Stromal cell of bone marrow (primary cell): Measurements from ENCODE around the gene FAM229B.
"Not testable (repeated sequence)": the region's sequence is repeated elsewhere in the genome, so short reads cannot be mapped to it uniquely, and the experiment has no call there.

Experiments
- DNase-seq: peaks from one replicate; pipeline ENCODE4 v3.0.0-alpha.2; 2012; ENCODE audit warnings: low read depth

Gene FAM229B

DNA sequence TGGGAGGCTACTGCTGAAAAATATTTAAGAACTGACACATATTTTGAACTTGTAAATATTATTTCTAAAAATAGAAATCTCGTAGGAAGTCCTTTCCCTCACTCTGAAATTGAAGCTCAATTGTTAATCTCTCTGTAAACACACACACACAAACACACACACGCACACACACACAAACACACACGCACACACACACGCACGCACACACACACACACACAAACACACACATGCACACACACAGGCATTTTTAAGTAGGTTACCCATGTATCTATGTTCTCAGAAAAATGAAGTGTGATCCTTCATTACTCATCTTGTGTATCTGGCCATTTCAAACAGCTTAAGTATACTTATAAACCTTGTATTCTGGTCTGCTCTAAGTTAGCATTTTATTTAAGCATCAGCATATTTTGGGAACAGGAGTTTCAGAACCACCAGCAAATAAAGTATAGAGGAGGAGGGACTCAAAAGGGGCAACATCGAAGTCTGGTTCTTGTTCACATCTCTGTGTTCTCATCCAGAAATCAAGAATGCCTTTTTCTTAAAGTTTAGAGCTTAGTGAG, 21.9 kb upstream of the FAM229B start:
- DNase-seq: no peak

DNA sequence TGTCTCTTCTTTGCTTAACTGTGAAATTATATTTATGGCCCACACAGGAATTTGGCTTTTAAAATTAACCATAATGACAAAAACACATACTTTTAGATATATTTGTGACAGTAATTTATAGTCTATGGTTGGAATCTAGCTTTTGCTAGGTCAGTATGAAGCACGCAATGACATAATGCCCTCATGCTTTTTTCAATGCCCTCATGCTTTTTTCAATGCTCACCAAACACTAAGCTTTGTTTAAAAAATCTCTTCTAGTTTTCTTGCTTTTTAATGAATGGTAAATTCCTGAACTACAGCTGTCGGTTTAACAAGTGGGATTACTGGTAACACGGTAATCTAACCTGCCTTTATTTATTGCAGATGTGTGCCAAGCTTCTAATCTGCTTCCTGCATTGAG, 20.8 kb upstream of the FAM229B start:
- DNase-seq: no peak

DNA sequence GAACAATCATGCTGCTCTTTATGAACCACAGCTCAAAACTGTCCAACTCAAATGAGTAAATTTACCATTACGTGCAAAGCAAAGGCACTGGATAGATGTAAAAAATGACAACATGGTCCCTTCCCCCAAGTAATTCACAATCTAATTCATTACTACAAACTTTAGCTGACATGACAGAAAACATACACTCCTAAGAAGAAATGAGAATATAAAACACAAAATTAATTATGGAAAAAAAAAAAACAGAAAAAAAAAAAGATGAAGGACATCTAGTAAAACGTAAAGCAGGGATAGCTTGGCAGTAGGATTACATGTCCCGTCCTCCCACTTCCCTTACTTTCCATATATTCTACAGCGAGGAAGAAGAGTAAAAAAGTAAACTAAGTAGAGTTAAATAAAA, 5.8 kb upstream of the FAM229B start:
- no peak for DNase-seq

DNA sequence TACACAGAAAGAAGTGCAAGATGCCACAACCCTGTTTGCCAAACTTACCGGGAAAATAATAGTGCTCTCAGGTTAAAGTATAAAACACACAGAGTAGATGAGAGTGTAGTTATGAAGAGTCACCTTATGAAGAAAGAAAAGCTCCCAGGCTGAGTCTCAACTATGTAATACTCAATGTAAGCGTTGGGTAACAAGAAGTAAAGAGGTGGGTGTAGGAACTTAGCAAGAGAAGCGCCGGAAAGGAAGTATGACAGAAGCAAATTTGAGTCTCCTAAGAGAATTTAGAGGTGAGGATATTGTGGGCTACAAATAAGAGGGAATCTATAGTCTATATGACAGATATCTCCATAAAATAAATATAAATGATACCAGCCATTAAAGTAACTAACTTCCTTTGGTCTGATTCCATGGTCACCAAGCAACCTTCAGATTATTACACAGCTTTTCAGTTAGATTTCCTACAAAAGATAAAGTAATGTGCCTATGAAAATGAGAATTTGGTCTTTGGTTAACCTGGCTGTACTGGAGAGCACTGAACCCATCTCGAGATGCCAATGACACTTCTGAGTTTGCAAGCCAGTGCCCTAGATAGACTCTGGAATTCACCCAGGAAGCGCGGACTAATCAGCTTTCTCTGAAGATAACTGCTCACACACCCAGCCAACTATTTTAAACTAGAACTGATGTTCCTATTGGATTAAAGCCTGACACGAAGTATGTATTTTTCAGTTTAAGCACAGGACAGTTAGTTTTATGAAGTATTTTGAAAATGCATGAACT, 1.9 kb upstream of the FAM229B start:
- no peak for DNase-seq

DNA sequence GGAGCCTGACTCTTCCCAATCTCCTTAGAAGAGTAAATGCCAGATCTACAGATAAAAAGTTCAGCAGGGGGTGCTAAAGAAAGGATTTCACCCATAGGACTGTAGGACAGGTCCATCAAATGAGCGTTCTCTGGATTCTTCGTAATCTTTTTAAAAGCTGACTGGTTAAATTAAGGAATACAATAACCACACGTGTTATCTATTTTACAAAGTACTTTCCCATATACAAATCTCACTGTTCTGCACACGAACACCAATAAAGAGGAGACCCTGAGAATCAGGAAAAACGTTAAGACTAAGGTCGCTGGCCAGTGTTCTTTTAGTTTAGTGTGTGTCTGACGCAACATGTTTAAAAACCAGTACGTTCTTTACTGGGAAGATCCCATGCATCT, 651 bp upstream of the FAM229B start:
- DNase-seq: peak; percentile 31

DNA sequence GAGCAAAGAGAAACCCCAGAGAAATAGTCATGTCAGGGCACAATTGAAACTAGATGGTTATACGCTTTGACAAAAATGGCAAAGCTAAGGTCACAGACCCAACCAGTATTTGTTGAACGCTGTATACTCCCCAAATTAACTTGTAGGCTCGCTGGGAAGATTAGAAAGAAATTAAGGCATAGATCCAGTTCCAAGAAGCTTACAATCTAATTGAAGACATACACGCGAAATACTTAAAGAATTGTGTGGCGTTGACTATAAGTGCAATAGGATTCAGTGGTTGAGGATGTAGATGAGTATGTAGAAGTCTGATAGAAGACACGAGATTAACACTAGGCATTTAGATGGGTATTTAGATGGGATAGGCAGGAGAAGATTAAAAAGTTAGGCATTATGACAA, 525 bp downstream of the FAM229B start:
- DNase-seq: no peak

DNA sequence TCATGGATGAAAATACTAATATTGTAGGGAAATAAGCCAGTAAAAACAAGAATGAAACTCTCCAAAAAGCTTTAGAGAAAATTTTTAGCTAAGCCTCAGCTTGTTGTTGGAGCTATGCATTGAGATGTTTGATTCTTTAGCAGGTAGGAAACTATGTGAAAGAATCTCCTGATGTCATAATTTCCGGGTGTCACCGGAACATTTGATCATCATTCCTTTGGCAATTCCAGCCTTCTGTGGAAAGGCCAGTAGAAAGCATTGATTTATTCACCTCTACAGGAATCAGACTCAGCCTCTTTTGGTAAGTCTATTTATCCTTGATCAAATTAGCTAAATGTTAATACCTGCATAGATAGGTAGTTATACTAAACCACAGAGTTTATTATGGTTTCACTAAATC, 9.5 kb downstream of the FAM229B start:
- DNase-seq: no peak

DNA sequence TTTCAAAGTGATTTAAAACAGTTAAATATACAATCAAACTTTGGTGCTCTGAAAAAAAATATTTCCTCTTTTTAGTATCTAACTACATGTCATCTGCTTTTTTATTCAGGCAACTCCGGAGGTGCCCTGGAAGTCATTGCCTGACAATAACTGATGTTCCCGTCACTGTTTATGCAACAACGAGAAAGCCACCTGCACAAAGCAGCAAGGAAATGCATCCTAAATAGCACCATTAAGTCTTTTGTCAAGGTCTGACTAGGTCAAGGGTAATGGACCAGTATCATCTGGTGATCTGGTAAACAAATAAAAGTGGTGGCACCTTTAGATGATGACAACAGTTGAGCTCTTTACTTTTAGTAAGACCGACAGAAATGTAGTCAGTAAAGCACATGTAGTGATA, 13.2 kb downstream of the FAM229B start:
- no peak for DNase-seq

DNA sequence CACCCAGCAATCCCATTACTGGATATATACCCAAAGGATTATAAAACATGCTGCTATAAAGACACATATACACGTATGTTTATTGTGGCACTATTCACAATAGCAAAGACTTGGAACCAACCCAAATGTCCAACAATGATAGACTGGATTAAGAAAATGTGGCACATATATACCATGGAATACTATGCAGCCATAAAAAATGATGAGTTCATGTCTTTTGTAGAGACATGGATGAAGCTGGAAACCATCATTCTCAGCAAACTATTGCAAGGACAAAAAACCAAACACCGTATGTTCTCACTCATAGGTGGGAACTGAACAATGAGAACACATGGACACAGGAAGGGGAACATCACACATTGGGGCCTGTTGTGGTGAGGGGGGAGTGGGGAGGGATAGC, 18.6 kb downstream of the FAM229B start:
- not testable (repeated sequence) for DNase-seq

DNA sequence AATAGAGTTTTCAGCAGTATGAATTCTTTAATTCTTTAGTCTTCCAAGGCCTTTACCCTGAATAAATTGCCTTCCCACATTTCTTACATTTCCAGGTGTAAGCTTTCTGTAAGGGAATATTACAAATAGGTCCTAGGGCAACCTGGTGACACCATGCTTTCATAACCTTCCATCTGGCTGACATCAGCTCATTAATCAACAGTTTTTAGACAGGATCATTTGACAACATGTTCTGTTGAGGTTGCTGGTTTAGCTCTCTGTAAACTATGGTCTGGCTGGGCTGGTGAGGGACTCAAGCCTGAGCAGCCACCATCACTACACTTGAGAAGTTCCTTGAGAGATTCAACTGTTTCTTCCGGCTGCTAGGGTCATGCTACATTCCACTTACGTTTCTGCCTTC, 19.2 kb downstream of the FAM229B start:
- DNase-seq: no peak

DNA sequence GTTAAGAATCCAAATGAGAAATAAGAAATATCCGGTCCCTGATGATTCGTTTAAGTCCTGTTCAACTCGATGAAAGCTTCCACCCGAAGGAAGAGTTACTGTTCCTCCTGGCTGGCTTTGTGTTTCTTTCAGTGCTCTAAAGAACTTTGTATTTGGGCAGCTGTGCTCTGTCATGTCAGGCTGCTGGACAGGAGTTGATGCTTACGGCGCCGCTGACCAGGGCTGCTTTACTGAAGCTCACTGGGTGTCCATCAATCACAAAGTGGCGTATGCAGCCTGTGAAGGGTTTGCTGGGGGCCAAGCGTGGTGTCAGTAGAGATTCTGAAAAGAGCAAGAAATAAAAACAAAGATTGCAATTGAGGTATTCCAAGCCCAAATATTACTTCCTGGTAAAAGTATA, 21.9 kb downstream of the FAM229B start:
- DNase-seq: no peak

DNA sequence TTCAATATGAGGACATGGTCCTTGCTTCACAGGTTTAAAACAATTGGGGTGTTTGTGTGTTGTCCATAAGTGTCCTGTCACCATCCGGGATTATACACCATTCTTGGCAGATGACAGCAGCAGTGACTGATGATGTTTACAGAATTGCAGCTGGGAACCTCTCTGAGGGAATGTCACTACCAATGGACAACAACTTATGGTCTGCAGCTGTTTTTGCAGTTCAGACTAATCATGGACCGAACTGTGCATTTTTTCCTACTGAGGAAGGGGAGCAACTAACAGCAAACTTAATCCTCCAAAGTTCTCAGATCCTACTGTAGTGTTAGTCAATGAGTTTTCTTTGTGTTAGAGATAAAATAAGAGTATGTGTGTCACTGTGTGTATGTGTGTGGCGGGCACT, 26.0 kb downstream of the FAM229B start:
- DNase-seq: no peak

DNA sequence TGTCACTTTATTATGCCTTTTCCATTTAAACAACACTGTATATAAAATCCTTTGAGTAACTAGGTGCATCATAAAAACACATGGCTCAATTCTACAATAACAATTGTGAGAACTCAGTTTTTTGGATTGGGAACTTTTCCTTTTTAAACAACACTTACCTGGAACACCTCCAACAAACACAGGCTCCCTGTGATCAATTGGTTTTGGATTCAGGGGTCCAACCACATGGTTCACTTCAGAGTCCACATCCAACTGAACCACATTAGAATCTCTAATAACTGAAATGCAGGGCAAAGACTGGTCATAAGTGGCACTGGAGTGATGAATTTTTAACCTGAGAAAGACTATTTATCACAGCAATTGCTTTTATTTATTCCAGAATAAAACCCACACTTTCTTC, 26.5 kb downstream of the FAM229B start:
- no peak for DNase-seq

DNA sequence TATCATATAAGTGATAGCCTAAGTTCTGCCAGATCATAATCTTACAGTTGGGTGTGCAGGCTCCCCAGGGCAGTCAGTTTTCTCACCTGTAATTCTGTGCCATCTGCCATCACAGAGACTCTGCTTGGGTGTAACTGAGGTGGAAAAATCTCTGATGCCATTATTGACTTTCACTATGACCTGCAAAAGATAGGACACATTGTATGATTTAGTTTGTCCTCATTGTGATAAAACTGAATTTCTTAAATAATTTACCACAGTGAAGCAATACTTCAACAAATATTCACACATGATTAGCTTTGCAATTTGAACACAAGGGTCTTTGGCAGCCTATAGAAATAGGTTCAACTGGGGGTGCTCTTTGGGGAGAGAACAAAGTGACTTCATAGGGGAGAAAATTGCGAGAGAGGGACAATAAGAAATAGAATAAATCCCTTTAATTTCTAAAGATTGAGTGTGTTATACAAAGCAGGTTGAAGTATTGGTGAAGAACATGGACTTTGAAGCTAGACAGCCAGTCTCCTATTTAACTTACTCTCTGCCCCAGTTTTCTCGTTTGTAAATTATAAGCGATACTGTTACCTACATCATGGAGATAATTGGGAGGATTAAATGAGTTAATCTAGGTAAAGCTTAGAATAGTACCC, 27.3 kb downstream of the FAM229B start:
- no peak for DNase-seq

DNA sequence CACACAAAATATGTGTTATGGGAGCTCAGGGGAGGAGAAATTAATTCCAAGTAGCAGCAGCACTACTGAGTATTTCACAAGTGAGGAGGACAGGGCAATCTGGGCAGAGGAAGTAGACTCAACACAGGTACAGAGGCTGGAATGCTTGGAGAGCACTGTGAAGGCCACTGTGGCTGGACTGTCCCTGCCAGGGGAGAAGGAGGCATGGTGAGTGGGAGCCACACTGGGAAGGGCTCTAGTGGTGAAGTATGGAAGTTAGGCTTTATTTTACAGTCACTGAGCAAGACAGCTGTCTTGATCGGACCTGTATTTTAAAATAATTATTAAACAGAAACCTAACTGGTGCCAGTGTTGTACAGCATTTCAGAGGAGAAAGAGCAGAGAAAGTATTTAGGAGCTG, 28.8 kb downstream of the FAM229B start:
- DNase-seq: no peak

DNA sequence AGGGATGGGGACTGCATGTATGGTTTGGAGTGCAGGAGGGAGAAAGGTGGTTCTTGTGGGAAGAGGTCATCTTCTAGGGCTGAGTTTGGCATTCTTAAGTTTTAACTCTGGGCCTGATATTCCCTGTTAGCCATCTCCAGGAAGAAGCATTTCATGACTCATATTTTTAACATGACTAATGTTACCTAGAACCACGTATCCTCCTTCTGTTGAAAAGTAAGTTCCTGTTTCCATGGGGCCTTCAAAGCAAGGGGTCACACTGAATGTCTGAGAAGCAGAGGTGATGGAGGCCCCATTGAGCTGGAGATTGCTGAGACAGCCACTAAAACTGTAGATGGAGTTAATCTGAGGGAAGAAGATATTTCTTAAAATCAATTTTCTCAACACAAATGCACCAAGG, 30.2 kb downstream of the FAM229B start:
- no peak for DNase-seq

DNA sequence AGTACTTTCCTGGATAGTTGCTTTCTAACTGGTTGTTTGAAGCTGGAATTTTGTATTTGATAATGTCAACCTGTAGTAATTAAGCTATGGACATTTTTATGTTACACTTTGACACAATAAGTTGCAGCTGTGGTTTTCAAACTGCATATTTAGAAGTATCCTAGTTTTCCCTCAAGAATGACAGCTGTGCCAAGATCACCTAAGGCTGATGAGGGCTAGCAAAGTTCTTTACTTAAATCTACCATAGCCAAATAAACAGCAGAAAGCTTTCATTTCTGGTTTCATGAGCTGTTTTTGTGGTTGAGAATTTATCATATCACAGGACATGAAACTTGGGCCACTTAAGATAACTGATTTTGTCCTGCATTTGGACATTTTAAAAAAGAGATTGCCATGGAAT, 30.6 kb downstream of the FAM229B start:
- DNase-seq: no peak

DNA sequence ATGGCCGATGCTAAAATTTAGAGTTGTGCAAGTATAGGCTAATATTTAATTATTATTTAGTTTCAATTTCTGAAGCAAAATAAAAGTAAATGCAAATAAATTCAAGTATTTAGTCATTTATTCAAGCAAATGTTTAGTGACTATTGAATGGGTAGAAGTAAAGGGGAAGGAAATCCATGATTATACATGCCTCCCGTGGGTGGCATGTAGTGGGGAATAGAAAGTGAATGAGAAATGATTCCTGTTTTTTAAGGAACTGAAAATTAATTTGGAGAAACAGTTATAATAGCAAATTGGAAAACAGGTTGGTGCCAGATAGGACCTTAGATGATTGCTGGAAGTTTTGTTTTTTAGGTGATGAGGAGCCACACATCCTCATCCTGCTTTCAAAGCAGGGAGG, 35.4 kb downstream of the FAM229B start:
- DNase-seq: no peak

DNA sequence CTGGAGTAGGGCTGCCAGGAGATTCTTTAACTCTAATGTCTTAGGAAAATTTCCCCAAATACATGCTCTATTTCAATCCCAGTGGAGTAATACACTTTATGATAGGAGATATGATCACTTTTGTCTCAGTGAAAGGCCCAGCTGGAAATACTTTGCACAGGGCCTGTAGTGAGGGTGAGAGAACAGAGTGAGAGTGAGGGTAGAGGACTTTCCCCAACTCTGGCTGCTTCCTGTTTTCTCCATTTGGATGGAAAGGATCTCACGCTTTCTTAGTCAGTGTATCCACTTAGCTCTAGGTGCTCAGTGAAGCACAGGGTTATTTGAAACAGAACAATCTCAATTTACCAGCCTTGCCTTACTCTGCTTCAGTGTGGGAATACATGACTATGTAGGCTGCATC, 36.6 kb downstream of the FAM229B start:
- DNase-seq: no peak

DNA sequence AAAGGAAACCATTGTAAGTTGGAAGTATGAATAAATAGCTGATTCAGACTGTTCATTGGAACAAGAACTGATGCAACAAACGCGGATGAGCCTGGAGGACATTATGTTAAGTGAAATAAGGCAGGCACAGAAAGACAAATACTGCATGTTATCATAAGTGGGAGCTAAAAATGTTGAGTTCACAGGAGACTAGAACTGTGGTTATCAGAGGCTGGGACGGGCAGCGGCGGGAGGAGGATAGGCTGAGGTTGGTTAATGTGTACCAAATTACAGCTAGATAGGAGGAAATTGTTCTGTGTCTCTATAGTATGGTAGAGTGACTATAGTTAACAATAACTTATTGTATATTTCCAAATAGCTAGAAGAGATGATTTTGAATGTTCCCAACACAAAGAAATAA, 40.8 kb downstream of the FAM229B start:
- DNase-seq: no peak

DNA sequence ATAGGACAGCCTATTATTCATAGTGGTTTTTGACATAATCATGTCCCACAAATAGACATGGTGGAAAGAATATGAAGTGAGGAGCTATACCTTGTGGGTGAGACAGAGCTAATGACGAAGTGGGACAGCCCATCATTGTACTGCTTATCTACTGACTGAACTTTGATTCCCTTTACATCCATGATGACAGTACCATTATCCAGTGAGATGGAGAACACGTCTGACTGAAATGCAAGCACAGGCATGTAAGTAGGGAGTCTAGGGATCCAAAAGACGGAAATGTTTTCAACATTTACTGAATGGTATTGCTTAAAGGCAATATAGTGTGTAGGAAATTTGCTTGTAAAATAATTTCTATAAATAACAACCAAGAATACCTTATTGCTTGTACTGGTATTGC, 43.5 kb downstream of the FAM229B start:
- DNase-seq: no peak

DNA sequence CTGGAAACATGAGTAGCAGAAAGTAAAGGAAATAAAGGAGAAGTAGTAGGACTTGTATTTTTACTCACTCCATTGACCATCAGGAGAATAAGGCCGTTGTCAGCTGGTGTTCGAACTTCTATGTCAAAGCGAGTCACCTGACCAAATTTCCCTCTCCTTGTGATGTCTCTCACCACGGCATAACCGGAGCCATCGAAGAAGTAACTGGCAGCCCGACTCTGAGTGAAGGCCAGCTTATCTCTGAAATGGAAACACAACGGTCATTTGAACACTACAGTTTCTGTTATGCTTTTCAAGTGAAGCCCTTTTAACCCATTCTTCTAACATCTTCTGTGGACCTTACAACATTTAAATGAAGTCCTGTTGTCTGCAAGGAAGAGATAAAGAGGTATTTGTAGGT, 51.7 kb downstream of the FAM229B start:
- no peak for DNase-seq

DNA sequence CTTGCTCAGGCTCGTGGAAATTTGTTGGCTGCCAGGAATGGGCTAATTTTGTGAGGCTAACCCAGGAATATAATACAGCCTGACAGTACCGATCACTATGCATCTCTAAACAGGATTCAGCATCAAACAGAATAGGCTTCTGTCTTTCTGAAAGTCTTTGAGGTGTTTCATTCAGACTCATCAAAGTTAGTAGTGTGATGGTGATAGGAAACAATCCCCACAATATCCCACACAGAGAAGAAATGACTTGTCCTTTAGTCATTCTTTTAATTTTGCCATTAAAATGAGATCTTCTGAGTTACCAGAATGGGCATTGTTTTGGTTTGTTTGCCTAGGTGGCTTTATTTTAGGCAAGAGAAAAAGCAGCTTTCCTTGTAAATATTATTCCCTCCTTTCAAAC, 54.3 kb downstream of the FAM229B start:
- DNase-seq: no peak
